DMS153 (cell line): ENCODE measurements around the gene CDH4.
"Not testable (repeated sequence)": the region's sequence is repeated elsewhere in the genome, so short reads cannot be mapped to it uniquely, and the experiment has no call there.

Source experiments
- DNase-seq: peaks from one replicate; lab custom pipeline; 2025; lab: John Stamatoyannopoulos, UW

The CDH4 gene

DNA sequence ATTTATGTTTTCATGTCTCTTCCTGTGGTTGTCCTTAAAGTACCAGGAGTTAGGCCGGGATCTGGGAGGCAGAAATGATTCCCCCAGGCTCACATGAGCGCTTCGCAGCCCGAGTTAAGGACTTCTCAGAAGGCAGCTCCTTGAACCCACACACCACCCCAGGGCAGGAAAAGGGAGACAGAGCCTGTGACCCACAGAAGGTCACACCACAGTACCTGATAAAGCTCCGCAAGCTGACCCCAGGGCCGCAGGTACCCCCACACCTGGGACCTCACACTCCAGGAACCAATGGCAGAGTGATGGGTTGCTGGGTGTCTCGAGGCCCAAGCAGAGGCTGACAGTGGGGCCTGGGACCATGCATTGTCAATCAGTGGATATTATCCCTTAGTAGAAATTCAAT is 207.6 kb downstream of the CDH4 start:
- no peak for DNase-seq

DNA sequence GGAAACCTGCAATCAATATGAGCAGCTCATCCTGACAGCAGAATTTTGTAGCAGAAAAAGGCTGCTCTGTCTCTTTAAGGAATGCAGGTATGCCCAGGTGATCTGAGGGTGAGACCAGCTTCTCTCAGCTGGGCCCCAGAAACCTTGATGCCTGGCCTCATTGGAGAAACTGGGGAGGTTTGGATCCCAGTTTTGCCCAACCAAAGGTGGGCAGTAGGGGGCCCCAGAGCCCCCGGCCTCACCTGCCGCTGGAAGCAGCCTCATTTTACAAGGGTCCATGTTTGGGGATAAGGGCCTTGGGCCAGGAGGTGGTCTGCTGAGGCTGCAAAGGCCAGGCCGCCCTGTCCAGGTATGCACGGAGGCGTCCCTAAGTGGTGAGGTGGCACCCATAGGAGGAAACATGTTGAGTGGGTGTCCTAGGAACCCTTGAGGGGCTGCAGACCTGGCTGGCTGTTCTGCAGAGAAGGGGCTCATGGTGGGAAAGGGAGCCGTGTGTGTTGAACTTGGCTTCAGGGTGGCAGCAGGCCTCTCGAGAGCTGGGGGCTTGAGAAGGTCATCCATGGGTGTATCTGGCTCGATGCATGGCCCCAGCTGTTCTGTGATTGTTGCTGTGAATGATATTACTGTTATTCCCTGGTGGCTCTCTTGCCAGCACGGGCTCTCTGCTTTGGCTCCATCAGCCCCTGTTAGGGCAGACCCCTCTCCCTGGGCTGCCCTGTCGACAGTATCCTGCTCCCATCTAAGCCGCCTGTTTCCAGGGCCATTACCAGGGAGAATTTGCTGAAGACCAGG is 208.4 kb downstream of the CDH4 start:
- no peak for DNase-seq

DNA sequence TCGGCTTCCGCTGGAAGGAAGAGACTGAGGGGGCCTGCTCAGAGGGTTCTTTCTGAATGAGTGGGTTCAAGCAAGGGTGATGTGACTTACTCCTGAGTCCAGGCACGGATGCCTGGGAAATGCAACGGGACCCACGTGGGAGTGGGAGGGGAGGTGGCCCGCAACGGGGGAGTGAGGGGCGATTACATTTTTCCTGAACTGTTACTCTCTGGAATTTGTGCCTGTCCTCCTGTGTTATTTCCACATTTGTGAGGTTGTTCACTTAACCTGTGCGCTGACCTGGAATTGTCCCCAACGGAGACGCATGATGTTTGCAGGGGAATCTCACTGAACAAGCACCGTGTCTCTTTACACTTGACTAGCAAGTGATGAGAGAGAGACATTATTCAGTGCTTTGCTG is 209.4 kb downstream of the CDH4 start:
- DNase-seq: no peak

DNA sequence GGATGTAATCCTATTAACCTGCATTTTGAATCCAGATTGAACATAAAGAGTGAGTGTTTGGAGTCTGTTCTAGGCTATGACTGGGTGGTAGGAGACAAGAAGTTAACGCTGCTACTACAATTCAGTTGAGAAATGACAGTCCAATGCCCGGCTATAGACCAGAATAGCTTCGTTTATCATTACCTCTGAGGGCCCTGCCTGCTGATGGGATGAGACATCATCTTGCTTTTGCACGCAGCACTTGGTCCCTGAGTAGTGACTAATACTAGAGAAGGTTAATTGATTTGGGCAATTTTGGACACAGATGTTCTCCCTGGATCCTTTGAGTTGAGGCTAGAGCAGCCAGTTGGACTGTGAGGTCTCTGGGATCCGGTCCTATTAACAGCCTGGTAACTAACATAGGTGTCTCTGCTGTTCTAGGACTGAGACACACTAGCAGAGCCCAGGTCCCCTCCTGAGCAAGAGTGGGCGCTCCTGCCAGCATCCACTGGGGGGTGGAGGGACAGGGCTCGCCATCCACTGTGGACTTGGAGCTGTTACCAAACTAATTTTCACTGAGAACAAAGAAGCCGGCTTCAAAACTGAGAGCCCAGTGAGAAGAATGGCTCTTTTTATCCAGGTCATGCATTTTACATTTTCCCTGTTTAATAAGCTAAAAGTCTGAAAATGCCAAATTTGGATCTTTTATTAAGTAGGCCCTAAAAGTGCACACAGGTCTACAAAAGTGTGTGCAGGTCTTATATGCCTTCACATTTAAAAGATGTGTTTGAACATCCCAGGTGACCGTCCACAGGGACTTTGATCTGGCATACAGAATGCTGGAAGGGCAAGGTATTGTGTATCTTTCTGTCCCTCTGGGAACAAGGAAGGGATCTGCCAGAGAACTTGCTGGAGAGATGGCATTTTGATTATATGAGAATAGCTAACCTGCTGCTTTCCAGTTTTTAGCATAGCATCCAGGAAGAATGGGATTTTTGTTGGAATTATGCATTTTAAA is 212.5 kb downstream of the CDH4 start:
- DNase-seq: no peak

DNA sequence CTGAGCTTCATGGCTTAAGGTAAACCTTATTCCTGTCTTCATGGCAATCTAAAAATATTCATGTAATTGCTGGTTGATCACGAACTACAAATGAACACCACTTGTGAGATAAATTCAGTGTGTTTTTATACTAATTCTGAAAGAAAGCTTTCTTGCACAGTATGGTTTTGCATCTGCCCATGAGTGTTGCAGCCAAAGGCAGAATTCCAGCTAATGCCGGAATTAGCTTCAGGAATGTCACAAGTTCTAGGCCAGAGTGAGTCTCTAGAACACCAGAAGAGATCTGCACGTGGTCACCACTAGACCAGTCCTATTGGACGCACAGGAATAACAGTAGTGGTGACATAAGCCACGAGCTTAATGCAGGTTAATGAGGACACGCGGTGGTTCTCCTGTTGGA is 223.7 kb downstream of the CDH4 start:
- DNase-seq: no peak

DNA sequence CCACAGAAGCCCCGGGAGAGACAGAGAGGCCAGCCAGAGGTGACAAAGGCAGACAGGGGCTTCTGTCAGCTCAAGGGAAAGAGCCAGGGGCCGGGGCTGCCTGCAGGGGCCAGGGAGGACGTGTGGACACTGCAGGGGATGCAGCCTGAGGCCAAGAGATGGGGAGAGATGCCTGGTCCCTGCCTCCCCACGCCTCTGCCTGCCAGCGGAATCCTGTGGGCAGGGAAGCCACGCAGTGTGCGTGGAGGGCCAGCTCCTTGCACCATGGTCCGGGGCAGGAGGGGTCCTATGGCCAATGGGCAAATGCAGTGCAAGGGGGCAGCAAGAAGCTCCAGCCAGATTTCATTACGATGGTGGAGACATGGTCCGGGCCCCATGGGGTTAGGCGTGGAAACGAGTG is 224.9 kb downstream of the CDH4 start:
- no peak for DNase-seq

DNA sequence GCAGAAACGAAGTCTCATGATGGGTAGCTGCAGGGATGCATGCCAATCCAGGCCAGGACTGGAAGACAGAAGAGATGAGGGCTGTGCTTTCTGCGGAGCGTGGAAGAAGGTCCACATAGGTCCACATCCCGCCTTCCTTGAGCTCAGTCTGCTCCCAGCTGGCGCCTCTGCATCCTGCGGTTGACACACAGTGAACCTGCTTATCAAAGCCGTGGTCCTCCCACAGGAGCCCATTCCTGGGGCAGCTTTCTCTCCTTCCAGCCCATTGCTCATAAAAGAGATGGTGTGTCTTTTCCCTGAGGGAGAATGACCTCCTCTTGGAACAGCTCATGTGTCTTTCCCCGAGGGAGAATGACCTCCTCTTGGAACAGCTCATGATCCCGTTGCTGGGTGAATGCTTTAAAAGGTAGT is 225.4 kb downstream of the CDH4 start:
- no peak for DNase-seq

DNA sequence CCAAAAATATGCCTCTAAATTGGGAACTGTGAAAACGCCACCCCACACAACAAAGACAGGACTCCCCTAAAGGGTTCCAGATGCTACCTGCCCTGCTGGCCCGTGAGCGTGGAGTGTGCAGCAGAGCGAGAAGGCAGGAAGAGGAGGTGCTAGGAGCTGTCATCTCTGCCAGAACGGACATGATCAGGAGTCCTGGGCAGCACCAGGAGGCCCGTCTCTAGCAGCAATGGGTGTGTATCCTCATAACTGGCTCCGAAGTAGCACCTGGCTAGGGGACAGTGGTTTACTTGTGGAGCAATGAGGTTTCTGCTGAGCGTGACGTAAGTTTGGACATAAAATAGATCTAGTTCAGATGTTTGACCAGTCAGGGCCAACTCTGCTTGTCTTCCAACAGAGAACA is 226.0 kb downstream of the CDH4 start:
- DNase-seq: no peak

DNA sequence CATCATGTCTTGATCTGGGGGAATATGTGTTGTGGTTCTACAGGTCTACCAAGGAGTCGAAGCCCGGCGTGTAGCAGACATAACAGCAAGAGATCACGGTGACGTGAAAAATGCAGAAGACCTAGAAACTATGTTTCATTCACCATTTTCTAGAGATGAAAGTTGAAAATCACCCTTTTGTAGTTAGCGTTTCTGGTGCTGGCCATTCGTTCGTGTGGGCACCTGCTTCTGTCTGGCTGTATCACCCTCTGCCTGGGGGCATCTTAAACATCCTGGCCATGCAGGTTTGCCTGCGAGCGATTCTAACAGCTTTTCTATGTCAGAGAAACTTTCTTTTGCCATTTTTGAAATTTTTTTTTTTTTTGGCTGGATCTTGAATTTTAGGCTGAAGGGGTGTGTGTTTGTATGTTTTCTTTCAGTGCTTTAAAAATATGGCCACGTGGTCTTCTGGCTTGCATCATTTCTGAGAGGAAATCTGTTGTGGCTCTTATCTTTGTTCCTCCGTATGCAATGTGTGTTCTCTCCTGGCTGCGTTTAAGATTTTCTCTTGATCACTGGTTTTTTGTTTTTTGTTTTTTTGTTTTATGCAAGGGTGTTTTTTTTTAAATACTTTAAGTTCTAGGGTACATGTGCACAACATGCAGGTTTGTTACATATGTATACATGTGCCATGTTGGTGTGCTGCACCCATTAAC is 226.7 kb downstream of the CDH4 start:
- DNase-seq: no peak

DNA sequence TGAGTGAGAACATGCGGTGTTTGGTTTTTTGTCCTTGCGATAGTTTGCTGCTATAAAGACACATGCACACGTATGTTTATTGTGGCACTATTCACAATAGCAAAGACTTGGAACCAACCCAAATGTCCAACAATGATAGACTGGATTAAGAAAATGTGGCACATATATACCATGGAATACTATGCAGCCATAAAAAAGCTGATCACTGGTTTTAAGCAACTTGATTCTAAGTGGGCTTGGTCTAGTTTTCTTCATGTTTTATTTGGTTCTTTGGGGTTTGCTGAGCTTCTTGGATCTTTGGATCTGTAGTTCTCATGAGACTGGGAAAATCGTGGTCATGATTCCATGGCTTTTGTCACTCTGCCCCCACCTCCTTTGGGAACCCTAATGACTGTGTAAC is 227.4 kb downstream of the CDH4 start:
- DNase-seq: not testable (repeated sequence)

DNA sequence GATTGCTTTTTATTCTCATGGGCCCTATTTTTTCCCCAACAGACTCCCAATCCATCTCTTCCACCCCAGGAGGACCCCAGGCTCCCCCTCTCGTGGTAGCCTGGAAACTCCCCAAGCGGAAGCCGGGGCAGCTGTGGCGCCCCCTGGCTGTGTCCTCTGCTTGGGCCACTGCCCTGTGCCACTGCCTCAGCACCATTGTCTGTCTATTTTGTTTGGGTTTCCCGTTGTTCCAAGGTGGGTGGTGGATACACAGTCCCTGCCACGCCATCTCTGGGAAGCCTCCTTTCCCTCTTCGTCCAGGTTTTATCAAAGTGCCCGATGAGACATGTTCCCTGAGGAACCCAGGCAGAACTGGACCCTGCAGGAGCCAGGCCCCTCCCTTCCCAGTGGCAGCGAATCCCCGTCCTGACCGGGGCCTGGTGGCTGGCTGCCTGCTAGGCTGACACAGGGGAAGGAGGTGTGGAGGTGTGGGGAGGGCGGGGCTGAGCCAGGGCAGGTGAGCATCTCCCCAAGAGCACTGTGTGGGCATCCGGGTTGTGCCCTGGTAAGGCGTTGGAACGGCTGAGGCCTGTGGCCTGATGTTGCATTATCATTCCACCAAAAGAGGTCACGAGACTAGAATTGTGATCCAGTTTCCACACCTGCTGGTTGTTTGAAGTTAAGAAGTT is 228.2 kb downstream of the CDH4 start:
- no peak for DNase-seq

DNA sequence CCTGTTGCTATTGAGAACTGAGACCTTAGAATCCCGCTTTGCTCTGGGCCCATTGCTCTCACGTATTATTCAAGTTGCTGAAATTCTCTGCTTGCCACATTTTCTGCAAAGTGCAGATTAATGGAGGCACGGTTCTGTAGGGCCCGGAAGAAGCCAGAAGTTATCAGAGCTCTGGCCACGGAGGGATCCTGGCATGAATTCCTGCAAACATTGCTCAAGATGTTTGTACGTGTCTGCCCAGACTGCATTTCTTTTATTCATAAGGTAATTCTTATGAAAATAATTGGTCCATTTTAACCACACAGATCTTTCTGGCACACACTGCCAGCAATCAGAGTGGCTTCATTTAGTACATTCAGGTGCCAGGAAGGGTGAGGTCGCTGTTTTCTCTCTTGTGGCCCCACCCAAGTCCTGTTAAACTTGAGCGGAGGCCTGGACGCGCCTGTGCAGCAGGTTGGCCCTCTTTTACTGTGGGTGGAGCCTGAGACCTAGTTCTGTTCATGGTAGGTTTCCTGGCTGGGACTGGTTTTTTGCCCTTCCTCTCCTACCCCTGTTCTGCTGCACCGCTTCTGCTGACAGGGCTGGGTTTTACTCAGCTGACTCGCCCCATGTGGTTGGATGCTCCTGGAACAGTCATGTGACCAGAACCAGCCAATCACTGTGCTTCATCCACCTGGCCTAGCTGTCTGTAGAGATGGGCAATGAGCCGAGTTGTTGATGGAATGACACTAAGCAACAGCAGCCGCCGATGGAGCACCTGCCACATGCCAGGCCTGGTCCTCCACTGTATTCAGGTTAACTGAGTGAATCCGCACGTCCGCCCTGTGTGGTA is 230.2 kb downstream of the CDH4 start:
- no peak for DNase-seq

DNA sequence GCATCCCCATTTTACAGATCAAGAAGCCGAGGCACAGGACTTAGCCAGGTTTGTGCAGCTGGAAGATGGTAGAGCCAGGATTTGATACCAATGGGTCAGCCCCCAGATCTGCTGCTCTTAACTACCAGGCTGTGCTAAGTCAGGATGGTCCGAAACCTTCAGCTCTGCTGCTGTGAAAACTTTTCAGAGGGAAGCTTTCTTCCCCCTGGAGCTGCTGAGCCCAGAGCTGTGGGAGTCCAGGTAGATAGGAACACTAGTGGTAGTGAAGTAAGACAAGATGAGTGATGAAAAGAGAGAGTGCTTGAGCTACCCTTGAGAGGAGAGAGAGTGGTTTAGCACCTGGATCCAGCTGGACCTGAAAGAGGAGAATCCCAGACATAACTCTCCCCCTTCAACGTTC is 230.8 kb downstream of the CDH4 start:
- no peak for DNase-seq

DNA sequence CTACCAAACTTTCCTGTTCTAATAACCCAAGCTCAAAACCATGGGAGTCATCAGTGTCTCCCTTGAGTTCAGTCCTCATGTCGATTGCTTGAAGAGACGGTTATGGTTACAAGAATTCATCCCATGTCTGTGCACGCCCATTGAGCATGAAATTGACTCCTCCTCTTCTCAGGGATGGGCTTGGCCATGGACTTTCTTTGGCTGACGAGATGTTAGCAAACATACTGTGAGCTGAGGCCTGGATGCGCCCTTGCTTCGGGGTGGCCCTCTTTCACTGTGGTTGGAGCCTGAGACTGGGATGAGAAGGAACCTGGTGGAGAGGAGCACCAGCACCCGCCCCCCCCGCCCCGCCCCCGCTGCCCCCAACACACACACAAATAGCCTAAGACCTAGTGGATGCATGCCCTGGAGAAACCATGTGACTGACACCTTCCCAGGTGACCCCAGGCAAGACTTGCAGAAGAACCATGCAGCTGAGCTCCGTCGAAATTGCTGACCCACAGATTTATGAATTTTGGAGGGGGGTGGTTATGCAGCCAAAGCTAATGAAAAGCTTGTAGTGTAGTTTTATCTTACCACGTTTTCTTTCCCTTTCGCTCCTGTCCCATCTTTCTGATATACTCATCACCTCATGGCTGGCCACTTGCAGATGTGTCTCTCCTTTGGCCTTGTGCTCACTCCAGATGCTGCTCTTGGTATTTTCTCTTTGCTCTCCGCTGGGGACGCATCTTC is 231.4 kb downstream of the CDH4 start:
- no peak for DNase-seq

DNA sequence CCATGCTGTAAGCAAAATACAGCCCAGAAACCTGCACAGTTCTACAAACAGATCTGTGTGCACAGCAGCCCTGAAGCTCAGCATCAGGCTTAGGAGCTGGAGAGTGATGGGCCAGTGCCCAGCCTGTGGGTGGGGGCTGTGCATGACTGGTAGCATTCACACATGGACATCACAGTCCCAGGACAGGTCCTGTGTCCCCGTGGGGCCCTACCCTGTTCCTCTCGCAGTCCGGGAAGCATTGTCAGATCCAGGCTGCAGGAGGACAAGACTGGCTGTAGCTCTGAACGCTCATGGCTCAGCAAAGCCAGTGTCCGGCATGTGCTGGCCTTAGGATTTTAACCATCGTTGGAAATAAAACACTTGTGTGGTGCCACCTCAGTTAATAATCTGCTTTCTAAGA is 234.1 kb downstream of the CDH4 start:
- no peak for DNase-seq

DNA sequence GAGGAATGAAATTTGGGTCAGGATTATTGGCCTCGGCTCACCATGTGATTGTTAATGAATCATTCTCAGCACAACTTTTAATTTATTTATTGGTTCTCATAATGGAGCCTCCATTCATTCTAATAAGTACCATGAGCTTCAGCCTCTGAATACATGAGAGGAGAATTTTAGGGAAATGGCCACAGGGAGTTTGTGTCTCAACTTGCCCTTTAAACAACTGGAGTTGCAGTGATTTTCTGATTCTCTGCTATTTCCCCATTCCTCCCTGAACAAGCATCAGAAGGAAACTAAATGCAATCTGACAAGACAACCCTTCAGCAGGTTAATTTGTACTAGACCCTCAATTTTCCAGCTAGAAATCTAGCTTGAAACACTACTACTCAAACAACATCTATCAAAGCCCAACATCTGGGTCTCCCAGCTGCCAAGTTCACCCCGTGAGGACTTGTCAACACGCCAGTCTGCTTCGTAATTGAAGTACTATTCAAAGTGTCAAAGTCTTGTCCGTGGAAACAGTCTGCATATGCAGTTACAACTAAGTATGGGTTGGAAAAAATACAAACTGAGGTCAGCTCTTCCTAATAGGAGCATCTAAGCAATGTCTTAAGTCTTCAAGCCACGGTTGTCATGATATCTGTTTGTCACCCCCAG is 235.4 kb downstream of the CDH4 start:
- no peak for DNase-seq

DNA sequence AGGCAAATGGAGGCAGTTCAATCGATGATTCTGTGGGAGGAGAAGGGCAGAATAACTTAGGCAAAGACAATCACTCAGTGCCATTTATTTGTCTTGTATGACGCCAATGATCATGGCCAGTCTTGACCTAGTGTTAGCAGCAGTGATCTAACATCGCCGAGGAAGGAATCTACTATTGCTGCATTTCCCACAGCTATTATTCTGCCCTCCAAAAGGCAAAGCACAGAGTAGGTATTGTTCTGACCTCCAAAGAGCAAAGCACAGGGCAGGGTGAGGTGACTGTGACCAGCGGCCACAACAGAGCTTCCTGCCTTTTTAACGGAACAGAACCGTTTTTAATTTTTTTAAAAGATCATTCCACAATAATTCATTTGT is 235.9 kb downstream of the CDH4 start:
- no peak for DNase-seq

DNA sequence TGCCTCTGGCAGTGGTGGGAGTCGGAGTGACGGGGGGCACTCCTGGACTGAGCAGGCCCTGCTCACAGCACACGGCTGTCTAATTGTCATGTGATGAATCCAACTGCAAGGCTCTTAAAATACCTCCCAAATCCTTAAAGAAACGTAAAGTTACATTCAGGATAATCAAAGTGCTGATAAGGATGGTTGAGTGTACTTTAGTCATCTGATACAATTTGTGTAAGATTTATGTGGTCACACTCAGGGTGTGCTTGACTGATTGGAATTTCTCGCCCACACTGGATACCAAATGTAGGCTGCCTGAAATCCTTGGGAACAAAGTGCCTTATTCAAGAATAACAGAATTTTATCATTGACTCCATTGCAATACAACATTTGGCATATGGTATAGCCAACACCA is 238.7 kb downstream of the CDH4 start:
- no peak for DNase-seq

DNA sequence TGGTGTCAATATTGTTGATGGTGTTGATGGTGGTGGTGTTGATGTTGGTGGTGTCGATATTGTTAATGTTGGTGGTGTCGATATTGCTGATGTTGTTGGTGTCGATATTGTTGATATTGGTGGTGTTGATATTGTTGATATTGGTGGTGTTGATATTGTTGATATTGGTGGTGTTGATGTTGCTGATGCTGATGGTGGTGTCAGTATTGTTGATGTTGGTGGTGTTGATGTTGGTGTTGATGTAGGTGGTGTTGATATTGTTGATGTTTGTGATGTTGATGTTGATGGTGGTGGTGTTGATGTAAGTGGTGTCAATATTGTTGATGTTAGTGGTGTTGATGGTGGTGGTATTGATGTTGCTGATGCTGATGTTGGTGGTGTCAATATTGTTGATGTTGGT is 240.0 kb downstream of the CDH4 start:
- DNase-seq: no peak

DNA sequence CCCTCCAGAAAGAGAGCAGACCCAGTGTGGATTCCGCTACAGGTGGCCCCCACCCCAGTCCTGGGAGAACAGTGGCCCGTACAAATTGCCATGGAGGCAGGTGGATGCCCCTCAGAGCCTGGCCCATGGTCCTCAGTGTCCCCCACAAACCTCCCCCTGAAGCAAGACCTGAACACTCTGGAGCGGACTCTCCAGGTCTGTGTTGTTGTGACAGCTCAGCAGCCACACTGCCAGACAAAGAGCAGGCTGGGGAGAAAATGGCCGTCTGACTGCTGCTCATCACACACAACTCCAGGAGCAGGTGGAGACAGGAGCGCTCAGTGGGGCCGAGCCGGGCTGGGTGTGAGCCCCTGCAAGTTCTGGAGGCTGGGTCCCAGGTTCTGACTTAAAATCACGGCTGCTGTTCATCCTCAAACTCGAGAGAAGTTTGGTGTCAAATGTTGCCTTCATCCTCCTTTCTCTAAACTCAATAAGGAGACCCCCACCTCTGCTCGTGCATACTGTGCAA is 241.8 kb downstream of the CDH4 start:
- DNase-seq: no peak
